Suprapubic skin (tissue), 4 donors: ENCODE results near the gene SMURF2. TPM values are rescaled to one million over a fixed set of nuclear protein-coding genes. Genes with fewer than 3 reads are reported as not detected.

Source experiments
- DNase-seq, 2 donors: peaks; one replicate each; pipeline ENCODE4 v3.0.0-alpha.2; 2019; ENCODE audit warnings: low spot score in 2 of 2
- H3K27ac ChIP-seq: fragments of 200-600 bp; sonication (generic); one replicate; pipeline ENCODE4 v1.5.1; 2019
- H3K27me3 ChIP-seq: fragments of 200-600 bp; sonication (generic); one replicate; pipeline ENCODE4 v1.5.1; 2019
- H3K36me3 ChIP-seq: fragments of 200-600 bp; sonication (generic); one replicate; pipeline ENCODE4 v1.5.1; 2019
- H3K4me1 ChIP-seq: fragments of 200-600 bp; sonication (generic); one replicate; pipeline ENCODE4 v1.5.1; 2019
- H3K4me3 ChIP-seq: fragments of 200-600 bp; sonication (generic); one replicate; pipeline ENCODE4 v1.5.1; 2019; ENCODE audit warnings: mild to moderate bottlenecking
- H3K9me3 ChIP-seq: fragments of 200-600 bp; sonication (generic); one replicate; pipeline ENCODE4 v1.5.1; 2019
- EP300 ChIP-seq: sonication (generic); formaldehyde crosslinking; IDR thresholded peaks from one replicate; pipeline ENCODE4 v1.6.1; 2017; ENCODE audit warnings: antibody characterized with exemption
- POLR2A ChIP-seq, 2 donors: fragments of 450-650 bp; IDR thresholded peaks; one replicate each; pipeline ENCODE4 v1.6.1; 2017; ENCODE audit warnings: antibody characterized with exemption in 2 of 2, mild to moderate bottlenecking in 2 of 2, moderate library complexity in 2 of 2
- POLR2AphosphoS5 ChIP-seq, 3 donors: sonication (generic); formaldehyde crosslinking; IDR thresholded peaks; one replicate each; pipeline ENCODE4 v1.6.1; 2017; ENCODE audit warnings: antibody characterized with exemption in 3 of 3
- WGBS: methylation state at CpG from one replicate; pipeline ENCODE4 v1.1.5; 2018; 5-methylcytosine and 5-hydroxymethylcytosine counted together
- total RNA-seq, 4 donors: library from RNA; depleted of rRNA; stranded (reverse); fragments of >200 nt; gene quantifications; one replicate each; pipeline ENCODE4 v1.1.0, GENCODE V29; 2016
- TF ChIP-seq, protein P1 (sequence below), 2 donors: fragments of 200-600 bp in 1 of 2; fragments of 450-650 bp in 1 of 2; sonication (generic) in 1 of 2; IDR thresholded peaks; one replicate each; pipeline ENCODE4 v1.5.1; 2016 to 2019; ENCODE audit warnings: antibody characterized with exemption in 2 of 2, mild to moderate bottlenecking in 1 of 2, moderate library complexity in 1 of 2

The SMURF2 gene
- total RNA-seq, 4 donors from 2014 or later: 19.4 to 28.6 (median 25.2) TPM

- no peak overlapping the region for H3K4me3 ChIP-seq
- no peak overlapping the region for H3K27ac ChIP-seq
- peaks cover 6% of the 10 kb centered on the region for H3K4me1 ChIP-seq
- H3K36me3 ChIP-seq: peaks cover 90% of the 10 kb centered on the region
- H3K27me3 ChIP-seq: no peaks in the 10 kb centered on the region
- 75% methylated on average over 6 of the region's 6 CpGs for WGBS
- H3K9me3 ChIP-seq: no peaks in the 10 kb centered on the region
- TF ChIP-seq POLR2AphosphoS5 (IDR thresholded peaks at IDR 0.05) (no peak), EP300 (no peak), POLR2A (IDR thresholded peaks at IDR 0.05) (no peak)
- TF ChIP-seq, protein P1, sequence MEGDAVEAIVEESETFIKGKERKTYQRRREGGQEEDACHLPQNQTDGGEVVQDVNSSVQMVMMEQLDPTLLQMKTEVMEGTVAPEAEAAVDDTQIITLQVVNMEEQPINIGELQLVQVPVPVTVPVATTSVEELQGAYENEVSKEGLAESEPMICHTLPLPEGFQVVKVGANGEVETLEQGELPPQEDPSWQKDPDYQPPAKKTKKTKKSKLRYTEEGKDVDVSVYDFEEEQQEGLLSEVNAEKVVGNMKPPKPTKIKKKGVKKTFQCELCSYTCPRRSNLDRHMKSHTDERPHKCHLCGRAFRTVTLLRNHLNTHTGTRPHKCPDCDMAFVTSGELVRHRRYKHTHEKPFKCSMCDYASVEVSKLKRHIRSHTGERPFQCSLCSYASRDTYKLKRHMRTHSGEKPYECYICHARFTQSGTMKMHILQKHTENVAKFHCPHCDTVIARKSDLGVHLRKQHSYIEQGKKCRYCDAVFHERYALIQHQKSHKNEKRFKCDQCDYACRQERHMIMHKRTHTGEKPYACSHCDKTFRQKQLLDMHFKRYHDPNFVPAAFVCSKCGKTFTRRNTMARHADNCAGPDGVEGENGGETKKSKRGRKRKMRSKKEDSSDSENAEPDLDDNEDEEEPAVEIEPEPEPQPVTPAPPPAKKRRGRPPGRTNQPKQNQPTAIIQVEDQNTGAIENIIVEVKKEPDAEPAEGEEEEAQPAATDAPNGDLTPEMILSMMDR (IDR thresholded peaks at IDR 0.05): no peak
- no peak for DNase-seq
Observed at GRCh38 chr17:64535357-64535756, 126.8 kb downstream of the SMURF2 start.

GRCh38 chr17:64534187-64534586, 127.9 kb downstream of the SMURF2 start:
- TF ChIP-seq POLR2AphosphoS5 (IDR thresholded peaks at IDR 0.05) (no peak), EP300 (no peak), POLR2A (IDR thresholded peaks at IDR 0.05) (no peak)
- TF ChIP-seq, protein P1 (IDR thresholded peaks at IDR 0.05): no peak
- no peaks in the 10 kb centered on the region for H3K9me3 ChIP-seq
- H3K27me3 ChIP-seq: no peaks in the 10 kb centered on the region
- WGBS: 65% methylated on average over 3 of the region's 3 CpGs
- no peak overlapping the region for H3K4me3 ChIP-seq
- no peak overlapping the region for H3K27ac ChIP-seq
- H3K36me3 ChIP-seq: peaks cover 95% of the 10 kb centered on the region
- H3K4me1 ChIP-seq: peaks cover 6% of the 10 kb centered on the region
- no peak for DNase-seq

DNA sequence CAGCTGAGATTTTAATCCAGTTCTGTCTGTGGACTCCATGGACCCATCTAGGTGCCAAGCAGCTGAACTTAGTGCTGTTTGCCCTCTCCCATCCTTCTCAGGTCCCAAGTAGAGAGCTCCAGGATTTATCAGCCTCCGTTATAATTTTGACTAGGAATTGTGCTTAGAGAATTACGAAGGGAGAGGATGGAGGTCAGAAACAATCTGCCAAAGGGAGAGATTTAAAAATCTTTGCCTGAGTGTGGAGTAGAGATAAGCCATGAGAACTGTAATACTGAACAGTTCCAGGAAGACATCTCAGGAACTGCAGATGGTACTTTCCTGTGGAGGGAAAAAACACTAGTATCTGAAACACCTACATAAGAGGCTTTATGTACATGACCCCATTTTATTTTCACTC, 128.3 kb downstream of the SMURF2 start:
- no peak overlapping the region for H3K27ac ChIP-seq
- no peaks in the 10 kb centered on the region for H3K27me3 ChIP-seq
- H3K36me3 ChIP-seq: peaks cover 98% of the 10 kb centered on the region
- no peaks in the 10 kb centered on the region for H3K9me3 ChIP-seq
- no peak for DNase-seq
- WGBS: 94% methylated on average over 2 of the region's 2 CpGs
- H3K4me3 ChIP-seq: no peak overlapping the region
- H3K4me1 ChIP-seq: peaks cover 6% of the 10 kb centered on the region
- TF ChIP-seq EP300 (no peak), POLR2AphosphoS5 (IDR thresholded peaks at IDR 0.05) (no peak), POLR2A (IDR thresholded peaks at IDR 0.05) (no peak)
- TF ChIP-seq, protein P1 (IDR thresholded peaks at IDR 0.05): no peak

DNA sequence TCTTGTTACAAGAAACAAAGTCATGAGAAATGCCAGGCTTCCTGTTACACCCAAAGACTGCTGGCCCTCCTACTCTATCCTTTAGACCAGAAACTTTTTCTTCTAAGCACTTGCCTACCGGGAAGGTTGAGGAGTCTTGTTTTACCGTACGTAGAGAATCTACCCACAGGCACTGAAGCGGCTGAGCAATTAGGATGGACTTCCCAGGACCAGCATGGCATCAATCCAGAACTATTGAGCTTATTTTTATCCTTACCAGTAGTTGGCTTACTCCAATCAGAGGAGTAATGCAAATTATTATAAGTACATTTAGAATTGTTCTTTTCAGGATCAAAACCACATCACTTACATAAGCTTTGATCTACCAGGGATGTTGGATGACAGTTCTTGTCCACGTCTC, 129.7 kb downstream of the SMURF2 start:
- peaks cover 6% of the 10 kb centered on the region for H3K4me1 ChIP-seq
- TF ChIP-seq, protein P1 (IDR thresholded peaks at IDR 0.05): no peak
- TF ChIP-seq EP300 (no peak), POLR2A (IDR thresholded peaks at IDR 0.05) (no peak), POLR2AphosphoS5 (IDR thresholded peaks at IDR 0.05) (no peak)
- peaks cover 100% of the 10 kb centered on the region for H3K36me3 ChIP-seq
- no peaks in the 10 kb centered on the region for H3K9me3 ChIP-seq
- WGBS: 88% methylated on average over 5 of the region's 5 CpGs
- DNase-seq: no peak
- H3K4me3 ChIP-seq: no peak overlapping the region
- no peak overlapping the region for H3K27ac ChIP-seq
- no peaks in the 10 kb centered on the region for H3K27me3 ChIP-seq

GRCh38 chr17:64531955-64532371, 130.1 kb downstream of the SMURF2 start:
- no peak for DNase-seq
- Histone ChIP-seq H3K36me3 (peaks cover 100% of the 10 kb centered on the region), H3K4me1 (peaks cover 6% of the 10 kb centered on the region), H3K27ac (no peak overlapping the region), H3K9me3 (no peaks in the 10 kb centered on the region), H3K27me3 (no peaks in the 10 kb centered on the region), H3K4me3 (no peak overlapping the region)
- WGBS: 41% methylated on average over 5 of the region's 5 CpGs
- TF ChIP-seq EP300: no peak
- TF ChIP-seq POLR2A (IDR thresholded peaks at IDR 0.05): no peak
- TF ChIP-seq, protein P1 (IDR thresholded peaks at IDR 0.05): no peak
- no peak for TF ChIP-seq POLR2AphosphoS5 (IDR thresholded peaks at IDR 0.05)
